GM12801 (cell line): Measurements from ENCODE around the gene PRF1.

Experiments
- TF ChIP-seq, protein P1 (sequence below): IDR thresholded peaks from one replicate; pipeline ENCODE4 v1.5.1; 2011; ENCODE audit warnings: control low read depth; ENCODE audit not compliant: insufficient read length; ENCODE audit errors: extremely low read depth

PRF1 gene

DNA sequence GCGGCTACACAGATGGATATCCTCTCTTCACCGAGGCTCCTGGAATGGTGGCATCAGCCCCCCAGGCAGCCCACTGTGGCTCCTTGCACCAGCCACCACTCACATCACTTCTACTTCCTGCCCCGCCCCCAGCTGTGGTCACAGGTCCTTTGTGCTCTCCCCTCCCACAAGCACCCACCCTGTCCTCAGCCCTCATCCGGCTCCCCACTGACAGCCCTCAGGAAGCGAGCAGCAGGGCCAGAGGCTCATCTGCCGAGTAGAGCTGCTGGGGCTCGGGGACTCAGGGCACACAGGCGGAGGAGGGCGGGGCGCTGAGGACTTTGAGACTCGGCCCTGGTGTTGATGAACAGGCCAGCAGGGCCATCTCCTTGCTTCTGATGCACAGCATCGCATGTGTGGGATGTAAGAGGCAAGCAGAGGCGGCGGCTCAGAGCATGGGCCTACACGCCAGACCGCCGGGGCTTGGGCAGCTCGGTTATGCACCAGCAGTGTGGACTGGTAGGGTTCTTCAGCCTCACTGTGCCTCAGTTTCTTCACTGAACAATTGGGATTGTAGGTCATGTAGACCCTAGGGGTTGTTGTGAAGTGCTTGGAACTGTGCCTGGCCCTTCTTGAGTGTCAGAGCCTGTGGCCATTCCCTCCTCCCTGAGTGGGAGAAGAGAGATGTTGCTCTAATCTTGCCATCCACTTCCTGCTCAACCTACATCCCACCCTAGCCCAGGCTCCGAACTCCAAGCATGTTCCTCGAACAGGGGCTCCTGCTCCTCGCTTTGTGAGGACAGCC is at the start of gene PRF1:
Gene PRF1 (minus strand): TSS at position 77 of the 784 bp plus-strand sequence. CDS start 1,839 bp downstream, outside the sequence.
- TF ChIP-seq, protein P1, sequence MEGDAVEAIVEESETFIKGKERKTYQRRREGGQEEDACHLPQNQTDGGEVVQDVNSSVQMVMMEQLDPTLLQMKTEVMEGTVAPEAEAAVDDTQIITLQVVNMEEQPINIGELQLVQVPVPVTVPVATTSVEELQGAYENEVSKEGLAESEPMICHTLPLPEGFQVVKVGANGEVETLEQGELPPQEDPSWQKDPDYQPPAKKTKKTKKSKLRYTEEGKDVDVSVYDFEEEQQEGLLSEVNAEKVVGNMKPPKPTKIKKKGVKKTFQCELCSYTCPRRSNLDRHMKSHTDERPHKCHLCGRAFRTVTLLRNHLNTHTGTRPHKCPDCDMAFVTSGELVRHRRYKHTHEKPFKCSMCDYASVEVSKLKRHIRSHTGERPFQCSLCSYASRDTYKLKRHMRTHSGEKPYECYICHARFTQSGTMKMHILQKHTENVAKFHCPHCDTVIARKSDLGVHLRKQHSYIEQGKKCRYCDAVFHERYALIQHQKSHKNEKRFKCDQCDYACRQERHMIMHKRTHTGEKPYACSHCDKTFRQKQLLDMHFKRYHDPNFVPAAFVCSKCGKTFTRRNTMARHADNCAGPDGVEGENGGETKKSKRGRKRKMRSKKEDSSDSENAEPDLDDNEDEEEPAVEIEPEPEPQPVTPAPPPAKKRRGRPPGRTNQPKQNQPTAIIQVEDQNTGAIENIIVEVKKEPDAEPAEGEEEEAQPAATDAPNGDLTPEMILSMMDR, result no peak

DNA sequence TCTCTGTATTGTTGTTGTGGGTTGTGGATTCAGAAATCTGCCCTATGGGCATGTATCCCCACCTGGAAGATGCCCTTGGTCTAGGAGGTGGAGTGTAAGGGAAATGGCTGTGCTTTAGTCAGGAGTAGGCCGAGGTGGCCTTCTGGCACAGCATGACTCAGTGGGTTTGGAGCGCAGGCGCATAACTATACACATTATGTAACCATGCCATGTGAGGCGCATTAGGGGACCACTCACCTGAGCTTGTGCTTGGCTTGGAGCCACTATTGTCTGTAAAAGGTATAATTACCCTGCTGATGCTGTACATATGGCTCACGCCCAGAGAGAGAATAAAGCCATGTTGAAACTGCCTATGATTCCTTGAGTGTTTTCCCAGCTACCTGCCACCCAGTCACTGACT is 49.1 kb upstream of the PRF1 start:
- TF ChIP-seq, protein P1, result no peak

DNA sequence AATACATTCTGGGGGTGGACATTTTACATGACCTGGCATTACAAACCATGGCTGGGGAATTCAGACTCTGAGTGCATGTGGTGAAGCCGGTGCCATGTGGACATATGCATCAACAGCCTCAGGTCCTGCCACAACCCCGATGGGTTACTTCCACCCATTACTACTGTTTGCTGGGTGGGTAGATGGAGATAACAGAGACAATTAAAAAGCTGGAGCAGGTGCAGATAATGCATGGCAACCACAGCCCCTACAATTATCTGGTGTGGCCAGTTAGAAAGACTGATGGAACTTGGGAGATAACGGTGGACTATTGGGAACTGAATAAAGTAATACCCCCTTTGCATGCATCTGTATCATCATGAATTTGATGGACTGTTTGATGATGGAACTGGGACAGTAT is 48.2 kb upstream of the PRF1 start:
- TF ChIP-seq, protein P1, result no peak

DNA sequence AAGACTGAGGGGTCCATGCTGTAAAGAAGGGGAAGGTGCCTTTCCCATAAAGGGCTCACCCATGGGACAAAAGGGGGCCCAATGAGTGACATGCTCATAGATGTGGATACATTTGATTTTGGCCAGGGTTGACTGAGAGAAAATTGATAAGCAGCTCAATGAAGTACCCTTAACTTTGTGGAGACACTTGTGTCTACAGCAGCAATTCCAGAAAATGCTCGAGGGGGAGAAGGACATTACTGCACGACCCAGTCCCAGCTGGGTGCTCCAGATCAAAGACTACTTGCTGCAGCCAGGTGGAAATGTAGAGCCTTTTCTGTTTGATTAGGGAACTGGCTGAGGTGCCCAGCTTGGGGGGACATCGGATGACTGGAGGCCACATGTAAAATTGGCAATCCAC is 47.6 kb upstream of the PRF1 start:
- TF ChIP-seq, protein P1, result no peak

DNA sequence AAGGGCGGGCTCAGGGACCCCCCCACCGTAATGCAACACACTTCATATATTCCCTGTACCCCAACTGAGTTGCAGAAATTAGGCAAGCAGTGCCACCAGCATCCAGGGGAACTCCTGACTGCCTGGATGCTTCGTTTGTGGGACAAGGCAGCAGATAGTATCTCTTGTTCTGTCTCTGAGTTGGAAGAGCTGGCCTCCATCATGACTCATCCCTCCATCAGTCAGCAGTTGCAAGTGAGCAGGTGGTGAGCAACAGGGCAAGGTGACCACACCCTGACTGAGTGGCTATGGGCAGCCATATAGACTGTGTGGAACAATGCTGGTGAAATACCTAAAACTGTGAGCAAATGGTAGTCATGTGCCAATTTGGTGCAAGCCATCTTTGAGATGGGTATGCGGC is 47.0 kb upstream of the PRF1 start:
- TF ChIP-seq, protein P1, result no peak

DNA sequence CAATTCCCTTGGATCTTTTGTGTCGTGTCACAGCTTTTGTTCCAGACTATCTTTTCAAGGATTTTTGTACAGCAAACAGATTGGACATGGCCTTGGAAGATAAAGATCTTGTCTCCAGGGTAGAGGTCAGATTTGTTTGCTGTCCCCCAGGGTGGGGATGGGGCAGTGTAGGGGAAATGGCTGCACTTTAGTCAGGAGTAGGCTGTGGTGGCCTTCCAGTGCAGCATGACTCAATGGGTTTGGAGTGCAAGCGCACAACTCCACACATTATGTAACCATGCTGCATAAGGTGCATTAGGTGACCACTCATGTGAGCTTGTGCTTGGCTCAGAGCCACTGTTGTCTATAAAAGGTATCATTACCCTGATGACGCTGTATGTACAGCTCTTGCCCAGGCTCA is 45.9 kb upstream of the PRF1 start:
- TF ChIP-seq, protein P1, result no peak

GRCh38 chr10:70647086-70647485 is 44.5 kb upstream of the PRF1 start:
- TF ChIP-seq, protein P1, result no peak
